Activated CD4-positive, alpha-beta T cell treated with anti-CD3 and anti-CD28 coated beads, Interleukin-2, Interleukin-4, amounts not matched to agents 100 ng/mL and 50 ng/mL, durations not matched to agents 16 hours and 8 hours (primary cell): ENCODE data around the gene ADARB2.

Source experiments
- DNase-seq: peaks from one replicate; pipeline ENCODE4 v3.0.0-alpha.2; 2020; ENCODE audit warnings: low spot score

Gene ADARB2

DNA sequence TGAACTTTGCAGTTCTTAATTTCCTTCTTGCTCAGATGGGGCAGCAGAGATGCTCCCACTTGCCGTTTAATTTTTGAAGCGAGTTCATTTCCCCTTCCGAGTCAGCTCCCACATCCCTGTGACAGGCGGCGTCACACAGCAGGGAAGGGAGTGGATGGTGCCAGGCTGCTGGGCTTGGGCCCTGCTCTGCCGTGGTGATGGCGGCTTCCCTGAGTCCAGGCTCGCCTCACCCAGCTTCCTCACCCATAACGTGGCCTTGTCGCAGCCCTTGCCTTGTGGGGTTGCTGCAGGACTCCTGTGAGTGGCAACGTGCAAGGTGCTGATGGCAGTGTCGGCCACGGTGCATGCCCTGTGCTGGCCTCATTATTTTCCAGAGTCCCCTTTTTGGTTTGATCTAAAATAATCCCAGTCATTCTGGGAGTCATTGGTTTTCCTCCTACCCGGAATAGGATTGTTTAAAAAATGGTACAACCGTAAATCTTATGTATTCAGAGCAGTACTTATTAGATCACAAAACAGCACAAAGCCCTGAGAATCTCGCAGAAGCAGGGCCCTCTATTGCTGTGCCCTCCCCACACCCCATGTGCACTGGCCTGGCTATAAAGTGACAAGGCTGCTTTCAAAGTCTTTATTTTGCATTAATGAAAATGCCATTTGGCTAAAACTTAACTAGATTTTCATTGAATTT, 421.1 kb downstream of the ADARB2 start:
- no peak for DNase-seq

DNA sequence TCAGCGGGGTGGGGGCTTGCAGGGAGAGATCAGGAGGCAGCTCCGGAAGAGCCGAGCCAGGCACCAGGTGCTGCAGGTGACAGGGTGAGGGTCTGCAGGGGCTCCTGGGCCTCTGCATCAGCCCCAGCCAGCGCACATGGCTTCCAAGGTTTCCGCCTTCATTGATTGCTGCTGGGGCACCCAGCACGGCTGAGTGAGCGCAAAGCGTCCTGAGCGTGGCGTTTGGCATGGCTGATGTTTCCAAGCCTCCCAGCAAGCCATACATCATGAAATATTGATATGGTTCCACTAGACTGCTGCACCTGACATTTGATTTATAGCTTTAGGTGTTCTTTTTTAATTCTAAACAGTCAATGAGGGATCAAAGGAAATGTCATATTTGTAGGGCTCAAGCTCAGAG, 422.1 kb downstream of the ADARB2 start:
- DNase-seq: no peak

DNA sequence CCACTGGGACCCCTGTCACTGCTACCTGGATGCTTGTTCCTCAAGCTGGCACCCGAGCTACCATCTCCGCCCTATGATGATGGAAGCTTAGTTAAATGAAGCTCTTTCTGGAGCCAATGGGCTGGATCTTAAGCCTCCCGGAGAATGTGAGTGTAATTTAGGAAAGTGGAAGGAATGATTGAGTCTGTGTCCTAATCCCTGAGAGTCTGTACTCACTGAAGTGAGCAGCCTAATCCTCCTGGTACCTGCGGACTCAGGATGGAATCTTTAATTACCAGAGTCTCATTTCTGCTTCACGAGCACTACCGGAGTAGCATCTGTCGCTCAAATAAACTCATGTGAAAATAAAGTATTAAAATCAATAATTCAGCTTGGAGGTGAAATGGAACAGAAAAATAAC, 425.6 kb downstream of the ADARB2 start:
- no peak for DNase-seq

DNA sequence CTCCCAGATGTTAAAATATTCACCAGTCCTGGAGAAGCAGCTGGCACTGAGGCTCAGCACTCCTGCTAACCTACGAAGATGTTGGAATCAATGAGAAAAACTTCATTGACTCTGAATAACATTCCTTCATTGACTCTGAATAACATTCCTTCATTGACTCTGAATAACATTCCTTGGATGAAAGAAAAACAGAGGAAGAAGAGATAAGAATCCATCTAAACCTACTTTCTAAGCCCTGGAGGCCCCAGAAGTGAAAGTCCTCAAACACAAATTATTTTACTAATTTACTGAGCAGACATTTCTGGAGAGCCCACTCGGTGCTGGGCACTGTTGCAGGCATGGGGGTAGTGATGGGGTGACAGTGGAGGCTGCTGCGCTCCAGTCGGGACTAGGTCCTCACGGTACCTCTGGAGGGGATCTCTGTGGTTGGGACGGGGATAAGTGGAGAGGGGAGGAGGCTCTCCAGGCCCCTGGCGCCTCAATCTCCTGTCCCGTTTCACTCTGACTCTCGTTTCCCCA, 427.0 kb downstream of the ADARB2 start:
- no peak for DNase-seq

DNA sequence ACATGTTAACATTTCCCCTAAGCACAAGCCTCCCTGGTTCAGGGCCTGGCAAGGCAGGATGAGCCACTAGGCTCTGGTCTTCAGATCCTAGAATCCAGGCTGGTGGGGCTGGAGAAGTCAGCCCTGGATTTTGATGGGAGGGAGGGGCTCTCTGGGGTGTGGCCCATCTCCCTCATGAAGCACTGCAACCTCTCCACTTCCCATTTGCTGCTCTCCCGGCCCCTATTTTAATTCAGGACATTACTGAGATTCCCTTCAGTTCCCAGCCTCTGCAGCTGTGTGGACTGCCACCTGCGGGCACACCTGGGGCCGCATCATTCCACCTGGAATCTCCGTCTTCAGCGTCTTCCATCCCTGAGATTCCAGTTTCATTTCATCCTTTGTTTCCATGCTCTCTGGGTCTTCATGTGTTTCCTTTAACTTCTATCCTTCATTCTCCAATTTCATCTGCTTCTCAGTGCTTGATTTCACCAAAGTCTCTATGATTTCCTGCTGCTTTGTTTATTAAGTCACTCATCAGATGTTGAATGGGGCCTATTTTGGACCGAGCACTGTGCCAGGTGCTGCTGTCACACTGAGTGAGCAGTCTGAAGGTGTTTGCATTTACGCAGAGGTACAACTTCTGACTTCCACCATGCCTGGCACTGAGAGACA, 427.6 kb downstream of the ADARB2 start:
- no peak for DNase-seq

DNA sequence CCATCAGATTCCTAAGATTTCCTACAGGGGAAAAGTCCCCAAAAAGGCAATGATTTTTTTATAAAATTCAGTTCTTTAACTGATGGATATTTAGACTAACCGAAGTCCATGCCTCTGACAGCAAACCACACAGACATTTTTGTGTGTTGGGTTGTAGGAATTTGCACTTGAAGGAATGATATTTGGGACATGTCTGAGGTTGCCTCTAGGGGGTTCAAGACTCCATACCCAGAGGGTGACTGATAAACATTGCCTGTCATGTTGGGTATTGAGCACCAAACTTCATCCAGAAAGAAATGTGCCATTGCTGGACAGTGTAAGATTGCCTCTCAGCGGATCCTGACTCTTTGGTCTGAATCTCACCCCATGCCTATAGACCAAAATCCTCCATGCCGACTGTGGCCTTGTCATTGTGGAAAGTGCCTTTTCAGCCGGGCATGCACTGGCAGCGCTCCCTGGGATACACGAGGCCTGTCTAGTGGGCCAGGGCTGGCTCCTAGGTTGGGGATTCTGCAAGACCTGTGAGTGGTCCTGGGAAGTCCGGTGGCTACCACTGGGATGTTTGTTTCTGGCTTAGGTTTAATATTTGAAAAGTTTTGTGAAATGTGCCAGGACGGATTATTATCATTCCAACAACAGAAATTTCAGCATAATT, 428.2 kb downstream of the ADARB2 start:
- no peak for DNase-seq

DNA sequence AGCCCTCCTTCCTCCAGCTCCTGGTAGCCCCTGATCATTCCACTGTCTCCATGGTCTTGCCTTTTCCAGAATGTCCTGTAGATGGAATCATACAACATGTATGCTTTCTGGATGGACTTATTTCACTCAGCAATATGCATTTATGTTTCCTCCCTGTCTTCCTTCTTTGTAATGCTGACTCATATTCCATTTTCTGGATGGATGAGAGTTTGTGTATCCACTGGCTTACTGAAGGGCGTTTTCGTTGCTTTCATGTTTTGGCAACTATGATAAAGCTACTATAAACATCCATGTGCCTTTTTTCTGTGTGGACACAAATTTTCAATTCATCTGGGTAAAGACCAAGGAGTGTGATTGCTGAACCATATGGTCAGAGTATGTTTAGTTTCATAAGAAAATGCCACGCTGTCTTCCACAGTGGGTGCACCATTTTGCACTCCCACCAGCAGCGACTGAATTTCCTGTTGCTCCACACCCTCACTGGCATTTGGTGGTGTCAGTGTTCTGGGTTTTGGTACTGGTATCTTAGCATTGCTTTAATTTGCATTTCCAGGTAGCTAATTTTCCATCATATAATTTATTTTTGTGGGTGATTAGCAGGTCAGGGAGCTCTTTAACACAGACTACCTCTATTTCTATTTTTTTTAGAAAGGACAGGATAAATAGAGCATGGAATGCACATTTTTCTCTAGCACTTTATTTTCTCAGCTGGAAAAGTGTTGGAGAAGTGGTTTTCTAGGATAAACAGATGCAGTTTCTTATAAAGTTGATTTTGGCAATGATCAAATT, 429.0 kb downstream of the ADARB2 start:
- DNase-seq: no peak

DNA sequence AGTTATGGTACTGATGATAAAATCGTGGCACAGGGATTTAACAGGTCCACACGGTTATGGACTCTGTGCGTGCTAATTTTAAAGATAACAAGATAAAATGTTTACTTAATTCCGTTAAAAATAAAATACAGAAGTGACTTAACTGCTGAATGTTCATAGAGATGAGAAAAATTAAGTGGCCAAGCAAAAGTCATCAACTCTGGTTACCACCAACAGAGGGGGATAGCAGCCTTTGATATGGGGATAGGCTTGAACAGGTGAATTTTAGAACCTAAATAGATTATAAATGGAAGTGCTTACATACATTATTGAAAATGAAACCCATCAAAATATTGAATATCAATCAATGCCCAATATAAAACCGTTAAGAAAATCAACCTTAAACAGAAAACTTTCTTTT, 436.2 kb downstream of the ADARB2 start:
- DNase-seq: no peak

DNA sequence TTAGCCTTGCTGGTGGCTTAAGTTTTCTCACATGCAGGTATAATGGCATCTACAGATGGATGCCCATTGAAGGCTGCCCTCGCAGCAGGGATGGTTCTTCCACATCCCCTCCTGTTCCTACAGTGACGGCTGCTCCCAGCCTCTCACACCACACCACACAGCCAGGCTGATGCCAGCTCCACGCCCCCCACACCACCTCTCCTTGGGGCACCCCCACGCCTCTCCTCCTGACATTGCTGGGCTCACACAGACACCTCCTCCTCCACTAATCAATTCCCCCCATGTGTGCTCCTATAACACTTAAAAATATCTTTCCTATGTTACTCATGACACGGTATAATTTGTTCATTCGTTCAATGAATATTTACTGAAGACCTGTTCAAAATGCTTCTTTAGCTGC, 437.1 kb downstream of the ADARB2 start:
- no peak for DNase-seq

DNA sequence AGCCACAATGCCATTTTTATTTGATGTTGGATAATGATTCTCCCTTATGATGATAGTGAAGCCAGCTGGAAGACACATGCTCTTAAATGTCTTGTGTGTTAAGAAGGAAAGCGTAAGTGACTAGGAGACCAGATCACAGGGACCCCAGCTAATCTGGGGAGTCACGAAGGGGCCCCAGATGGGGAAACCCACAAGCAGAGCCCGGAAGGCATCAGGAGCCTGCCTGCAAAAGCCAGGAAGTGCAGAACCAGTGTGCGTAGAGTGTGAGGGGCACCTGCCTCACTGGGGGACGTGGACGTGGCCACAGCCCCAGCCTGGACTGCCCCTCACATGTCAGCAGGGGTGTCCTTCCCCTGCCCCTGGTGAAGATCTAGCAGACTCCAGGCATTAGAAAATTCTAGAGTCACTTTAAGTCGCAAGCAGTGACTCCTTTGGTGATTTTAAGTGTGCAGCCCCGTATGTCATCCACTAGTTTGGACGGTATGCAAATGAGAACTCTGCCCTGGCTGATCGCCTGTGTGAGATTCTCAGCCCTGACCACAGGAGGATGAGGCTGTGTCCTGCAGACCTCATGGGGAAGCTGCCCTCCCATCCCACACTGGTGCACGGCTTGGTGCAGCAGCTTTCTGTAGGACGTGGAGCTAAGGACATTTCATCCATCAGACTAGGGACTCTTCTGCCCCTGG, 438.1 kb downstream of the ADARB2 start:
- DNase-seq: no peak

DNA sequence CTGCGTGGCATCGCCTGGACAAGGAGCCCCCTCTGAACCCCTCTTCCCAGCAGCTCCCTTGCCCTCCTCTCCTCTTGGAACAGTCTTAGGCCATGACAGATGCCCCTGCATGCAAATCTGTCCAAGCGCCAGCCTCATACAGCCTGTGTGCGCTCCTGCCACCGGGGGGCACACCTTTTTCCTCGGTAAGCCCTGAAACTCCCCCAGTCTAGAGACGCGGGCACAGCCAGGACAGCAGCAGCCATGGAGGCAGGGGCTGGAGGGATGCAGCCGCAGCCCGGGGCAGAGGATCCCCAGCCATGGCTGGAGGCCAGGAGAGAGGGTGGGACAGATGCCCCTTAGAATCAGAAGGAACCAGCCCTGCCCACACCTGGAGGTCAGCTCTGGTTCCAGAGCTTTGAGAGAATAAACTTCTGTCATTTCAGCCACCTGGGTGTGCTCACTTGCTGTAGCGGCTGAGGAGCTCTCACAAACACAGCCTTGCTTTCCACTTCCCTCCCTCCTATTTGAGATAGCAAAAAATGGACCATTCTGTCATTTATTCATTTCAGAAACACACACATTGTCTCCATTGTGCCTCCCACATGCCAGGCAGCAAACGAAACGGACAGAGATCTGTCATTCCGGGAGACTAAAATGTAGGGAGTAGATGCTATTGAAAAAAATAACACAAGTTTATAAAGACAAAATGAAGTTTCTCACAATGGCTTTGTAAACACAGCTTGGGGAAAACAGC, 439.6 kb downstream of the ADARB2 start:
- no peak for DNase-seq

DNA sequence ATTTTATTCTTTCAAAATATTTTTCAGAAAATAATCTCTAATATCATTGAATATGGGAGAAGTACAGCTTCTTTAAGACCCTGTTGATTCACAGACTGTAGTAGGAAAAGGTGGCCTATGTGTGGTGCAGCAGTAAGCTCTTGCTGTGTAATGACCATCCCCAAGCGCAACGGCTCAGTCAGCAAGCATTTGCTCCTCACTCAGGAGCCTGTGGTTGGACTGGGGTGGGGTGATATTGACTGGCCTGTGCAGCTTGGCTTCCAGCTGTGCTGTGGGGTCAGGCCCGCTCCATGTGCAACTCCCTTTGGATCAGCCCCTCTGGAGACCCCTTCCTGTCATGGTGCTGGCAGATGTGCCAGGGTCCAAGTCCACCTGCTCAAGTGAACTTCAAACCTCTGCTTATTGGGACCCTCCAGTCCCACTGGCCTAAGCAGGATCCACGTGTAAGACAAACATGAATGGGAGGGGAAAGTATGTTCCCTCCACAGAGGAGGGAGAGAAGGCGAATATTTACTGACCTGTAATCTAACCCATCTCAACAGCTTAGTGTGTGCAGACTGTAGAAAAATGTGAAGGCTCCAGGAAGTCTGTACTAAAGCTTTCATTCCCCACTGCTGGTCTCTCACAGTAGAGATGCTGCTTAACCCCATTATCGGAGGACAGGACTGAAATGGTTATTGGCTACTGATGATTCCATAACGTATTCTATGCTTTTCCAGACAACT, 441.4 kb downstream of the ADARB2 start:
- no peak for DNase-seq

DNA sequence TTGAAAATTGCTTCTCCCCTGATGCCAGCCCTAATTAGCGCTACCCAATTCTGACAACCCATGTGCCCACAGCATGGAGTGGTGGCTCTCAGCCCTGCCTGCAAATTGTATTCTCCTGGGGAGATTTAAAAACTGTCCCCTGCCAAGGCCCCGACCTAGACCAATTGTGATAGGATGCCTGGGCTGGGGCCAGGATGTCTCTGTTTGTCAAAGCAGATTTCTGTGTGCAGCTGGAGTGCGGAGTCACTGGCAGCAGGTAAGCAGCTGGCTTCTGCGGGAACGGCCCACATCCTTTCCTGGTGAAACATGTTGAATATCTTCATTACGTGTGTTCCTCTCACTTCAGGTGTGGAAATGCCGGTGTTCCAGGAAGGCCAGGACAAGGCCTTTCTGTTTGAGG, 442.6 kb downstream of the ADARB2 start:
- DNase-seq: no peak

DNA sequence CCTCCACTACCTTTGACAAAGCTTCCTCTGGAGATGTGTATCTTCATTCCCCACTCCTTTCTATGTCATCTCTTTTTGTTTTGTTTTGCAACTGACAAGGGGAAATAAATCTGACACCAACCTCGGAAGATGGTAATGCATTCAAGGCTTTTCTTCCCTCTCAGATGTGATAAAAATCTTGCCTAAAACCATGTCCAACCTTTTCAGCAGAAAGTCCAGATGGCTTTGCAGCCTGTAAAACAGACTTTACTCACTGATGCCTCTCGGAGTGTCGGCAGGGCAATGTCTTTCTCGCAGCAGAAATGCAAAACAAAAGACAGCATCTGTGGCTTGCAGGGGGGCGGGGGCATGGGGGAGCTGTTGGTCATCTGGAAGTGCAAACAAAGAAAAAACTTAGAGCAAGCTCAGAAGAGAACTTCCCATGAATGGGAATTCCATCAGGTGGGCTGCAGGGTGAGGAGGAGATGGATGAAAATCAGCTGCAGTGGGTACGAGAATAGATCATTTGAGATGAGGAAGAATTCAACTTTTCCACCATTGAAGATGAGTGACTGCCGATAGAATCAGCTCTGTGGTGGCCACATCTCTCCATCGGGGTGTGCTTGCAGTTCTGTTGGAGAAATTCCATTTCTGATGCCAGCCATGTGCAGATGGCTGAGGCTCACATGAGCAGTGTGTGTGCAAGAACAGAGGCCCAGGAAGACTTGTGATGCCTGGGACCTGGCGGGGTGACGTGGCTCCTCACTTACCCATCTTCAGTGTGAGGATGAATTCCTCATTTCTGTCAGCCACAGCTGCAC, 443.5 kb downstream of the ADARB2 start:
- DNase-seq: no peak

DNA sequence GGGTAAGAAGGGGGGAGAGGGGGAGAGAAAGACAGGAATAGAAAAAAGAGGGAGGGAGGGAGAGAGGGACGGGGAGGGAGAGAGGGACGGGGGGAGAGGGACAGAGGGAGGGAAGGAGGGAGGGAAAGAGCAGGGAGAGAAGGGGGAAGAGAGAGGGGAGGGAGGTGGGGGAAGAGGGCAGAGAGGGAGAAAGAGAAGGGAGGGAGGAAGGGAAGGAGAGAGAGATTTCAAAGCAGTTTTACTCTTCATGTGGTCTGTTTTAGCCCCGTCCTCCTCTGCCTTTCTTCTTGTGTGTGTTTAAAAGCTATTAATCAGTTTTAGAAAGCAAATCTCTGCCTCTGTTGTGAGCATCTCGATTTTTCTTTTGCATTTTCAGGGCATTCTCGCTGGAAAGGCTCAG, 444.2 kb downstream of the ADARB2 start:
- DNase-seq: no peak

DNA sequence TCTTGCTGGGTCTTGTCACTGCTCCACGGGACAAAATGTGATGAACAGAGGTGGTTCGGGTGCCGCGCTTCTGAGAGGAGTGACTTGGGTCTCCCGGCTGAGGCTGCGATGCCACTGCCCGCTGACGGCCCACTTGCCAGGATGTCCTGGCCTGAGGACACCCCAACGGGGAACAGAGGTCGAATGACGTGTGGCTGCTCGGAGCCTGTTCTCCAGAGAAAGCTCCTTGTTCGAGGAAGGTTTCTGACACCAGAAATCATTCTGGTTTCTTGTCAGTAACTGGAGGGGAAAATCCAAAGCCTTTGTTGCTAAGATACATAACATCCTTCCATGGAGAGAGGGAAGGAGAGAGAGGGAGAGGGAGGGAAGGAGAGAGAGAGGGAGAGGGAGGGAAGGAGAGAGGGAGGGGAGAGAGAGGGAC, 444.7 kb downstream of the ADARB2 start:
- no peak for DNase-seq

DNA sequence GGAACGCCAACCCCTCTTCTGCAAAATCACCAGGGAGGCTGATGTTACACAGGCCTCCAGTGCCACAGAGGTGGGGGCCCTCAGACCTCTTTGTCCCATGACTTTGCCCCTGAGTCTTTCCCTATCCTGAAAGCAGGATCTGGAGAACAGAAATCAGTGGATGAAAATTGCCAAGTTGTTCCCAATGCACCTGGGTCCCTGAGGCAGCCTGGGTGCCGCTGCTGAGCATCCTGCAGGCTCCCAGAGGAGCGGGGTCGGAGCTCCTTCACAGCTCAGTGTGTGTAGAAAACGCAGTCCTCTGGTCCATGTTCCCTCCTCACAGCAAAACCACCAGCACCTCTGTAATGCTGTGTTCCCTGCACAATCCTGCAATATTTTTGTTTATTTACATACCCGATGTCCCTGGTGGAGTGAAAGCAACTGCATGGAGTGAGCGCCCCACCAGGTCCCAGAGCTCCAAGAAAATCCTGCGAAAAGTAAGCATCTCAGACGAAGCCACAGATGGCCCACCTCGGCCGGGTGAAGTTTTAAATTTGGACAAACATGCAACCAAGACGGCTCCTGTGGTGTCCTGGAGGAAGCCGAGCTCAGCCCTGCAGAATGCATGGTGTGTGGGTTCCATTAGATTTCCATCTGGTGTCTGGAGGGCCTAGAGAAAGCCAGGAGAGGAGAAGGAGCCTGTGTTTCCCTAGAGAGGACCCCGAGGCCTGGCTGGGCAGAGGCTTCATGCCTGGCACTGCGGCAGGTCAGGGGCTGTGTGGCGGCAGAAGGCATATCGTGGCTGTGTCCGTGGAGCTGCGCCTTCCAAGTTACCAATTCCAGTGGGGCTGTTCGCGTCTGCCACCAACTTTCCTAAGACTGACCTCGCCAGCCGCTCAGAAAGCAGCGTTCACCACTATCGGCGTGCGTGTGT, 445.9 kb downstream of the ADARB2 start:
- DNase-seq: no peak

DNA sequence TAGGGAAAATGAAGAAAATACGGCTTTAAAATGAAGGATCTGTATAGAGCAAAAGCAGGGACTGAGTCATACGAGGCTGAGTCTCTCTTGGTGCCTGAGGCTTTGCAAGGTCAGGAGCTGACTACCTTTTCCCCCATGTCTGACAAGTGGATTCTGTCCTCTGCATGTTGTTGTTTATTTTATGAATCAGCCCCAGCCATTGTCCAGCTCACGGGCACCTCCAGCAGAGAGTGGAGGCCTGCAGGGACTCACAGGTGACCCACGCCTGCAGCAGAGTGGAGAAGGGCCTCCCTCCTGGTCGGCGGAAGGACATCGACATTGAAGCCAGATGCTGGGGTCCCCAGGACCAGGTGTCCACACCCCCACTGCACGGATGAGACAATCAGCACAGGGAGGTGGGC, 447.3 kb downstream of the ADARB2 start:
- DNase-seq: no peak

DNA sequence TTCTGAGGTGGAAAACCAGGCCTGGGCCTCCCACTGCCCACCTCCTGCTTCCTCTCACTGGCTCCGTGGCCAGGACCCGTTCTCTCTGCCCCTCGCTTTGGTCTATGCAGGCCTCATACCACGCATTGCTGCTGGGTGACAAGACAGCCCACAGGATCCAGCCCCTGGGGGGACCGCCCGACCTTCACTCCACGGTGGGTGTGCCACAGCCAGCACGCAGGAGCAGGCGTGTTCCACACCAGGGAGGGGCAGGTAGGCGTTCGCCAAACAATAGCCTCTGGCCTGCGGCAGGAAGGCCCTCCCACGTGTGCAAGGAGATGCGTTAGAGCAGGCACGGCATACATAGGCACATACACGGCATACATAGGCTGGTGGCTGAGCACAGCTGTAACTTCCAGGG, 447.7 kb downstream of the ADARB2 start:
- DNase-seq: no peak
